GM19467 (cell line): ENCODE data around the gene MAPK1IP1L.

Experiments used
- ATAC-seq: cut with Tn5 transposase; IDR thresholded peaks from one replicate; pipeline ENCODE4 v1.9.1; 2021; ENCODE audit warnings: mild to moderate bottlenecking, moderate library complexity; ENCODE audit not compliant: unreplicated experiment

MAPK1IP1L gene

DNA sequence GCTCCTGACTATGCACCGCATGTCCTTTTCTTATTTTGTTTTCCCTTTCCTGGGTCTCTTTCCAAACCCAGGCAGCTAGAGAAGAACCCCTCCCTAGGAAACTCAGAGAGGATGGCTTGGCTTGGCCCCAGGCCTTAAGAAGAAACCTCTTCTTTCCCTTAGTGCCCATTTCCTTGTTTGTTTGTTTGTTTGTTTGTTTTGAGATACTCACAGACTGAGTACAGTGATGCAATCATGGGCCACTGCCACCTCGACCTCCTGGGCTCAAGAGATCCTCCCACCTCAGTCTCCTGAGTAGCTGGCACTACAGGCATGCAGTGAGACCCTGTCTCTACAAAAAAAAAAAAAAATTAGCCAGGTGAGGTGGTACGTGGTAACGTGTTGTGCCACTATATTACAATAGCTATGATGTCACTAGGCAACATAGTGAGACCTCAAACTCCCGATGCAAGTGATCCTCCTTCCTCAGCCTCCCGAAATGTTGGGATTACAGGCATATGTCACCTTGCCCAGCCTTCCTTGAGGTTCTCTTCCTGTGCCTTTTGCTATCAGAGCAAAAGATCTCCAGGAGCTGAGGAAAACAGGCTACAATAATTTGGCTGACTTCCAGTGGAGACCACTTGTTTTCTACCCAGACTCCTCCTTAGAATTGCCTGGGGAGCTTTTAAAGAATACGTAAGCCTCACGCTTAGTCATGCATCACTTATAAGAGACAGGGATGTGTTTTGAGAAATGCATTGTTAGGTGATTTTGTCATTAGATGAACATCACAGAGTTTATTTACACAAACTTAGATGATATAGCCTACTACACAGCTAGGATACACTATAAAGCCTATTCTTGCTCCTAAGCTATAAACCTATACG is 43.1 kb downstream of the MAPK1IP1L start:
- ATAC-seq: no peak

DNA sequence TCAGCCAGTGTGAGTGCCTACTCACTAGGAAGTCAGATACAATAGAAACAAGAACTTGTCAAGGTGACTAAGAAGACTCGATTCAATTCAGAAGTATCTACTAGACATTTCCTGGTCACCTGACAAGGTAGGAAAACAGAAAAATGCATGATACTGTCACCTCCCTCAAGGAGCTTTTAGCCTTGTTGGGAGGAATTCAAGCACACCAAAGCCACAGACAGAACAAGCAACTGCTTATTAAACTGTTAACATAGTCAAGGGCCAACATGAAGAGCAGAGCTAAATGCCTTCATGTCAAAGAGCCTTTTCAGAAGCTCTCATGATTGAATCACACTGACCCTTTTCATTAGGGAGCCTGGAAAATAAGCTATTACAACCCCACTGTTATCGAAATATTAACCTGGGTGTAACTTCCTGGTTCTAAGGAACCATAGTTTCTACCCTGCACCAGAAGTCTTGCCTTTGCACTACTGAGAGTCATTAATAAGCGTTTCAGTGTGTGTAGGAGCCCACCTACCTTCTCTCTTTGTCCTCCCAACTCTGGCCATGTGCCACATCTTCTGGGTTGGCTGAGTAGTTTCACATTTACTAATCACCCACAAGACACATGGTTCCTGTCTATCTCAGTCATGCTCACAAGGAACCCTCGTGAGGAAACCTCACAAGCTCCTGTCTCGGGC is 46.6 kb downstream of the MAPK1IP1L start:
- ATAC-seq: peak; percentile 68

DNA sequence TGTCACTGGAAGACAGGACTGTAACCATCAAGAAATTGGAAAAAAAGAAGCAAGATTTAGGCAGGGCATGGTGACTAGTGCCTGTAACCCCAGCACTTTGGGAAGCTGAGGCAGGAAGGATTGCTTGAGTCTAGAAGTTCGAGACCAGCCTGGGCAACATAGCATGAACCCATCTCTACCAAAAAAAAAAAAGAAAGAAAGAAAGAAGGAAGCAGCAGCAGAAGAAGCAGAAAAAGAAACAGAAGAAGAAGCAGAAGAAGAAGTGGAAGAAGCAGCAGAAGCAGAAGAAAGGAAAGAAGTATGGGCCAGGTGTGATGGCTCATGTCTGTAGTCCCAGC is 47.1 kb downstream of the MAPK1IP1L start:
- no peak for ATAC-seq

DNA sequence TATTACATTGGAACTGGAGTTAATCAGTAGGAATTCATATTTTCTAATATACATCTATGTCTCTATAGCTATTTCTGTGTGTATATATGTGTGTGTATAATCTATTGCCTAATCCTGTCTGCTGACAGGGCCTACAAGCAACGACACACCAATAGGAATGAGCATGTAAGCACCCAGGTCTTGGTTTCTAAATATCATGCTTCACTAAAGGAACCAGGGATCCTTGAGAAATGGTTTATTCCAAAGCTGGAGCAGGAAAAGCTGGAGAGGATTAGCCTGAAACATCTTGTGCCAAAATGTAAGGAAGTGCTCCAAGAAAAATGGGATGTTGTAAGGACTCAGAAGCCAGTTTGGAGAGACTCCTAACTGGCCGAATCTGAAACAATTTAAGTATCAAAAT is 48.3 kb downstream of the MAPK1IP1L start:
- ATAC-seq: no peak

DNA sequence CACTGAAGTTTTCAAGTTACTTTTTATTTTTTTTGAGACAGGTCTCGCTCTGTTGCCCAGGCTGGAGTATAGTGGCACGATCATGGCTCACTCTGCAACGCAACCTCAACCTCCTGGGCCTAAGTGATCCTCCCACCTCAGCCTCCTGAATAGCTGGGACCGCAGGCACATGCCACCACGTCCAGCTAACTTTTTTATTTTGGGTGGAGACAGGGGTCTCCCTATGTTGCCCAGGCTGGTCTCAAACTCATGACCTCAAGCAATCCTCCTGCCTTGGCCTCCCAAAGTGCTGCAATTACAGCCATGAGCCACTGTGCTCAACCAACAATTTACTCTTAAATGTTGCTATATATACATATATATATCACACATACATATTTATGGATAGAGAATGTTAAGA is 50.3 kb downstream of the MAPK1IP1L start:
- ATAC-seq: no peak

DNA sequence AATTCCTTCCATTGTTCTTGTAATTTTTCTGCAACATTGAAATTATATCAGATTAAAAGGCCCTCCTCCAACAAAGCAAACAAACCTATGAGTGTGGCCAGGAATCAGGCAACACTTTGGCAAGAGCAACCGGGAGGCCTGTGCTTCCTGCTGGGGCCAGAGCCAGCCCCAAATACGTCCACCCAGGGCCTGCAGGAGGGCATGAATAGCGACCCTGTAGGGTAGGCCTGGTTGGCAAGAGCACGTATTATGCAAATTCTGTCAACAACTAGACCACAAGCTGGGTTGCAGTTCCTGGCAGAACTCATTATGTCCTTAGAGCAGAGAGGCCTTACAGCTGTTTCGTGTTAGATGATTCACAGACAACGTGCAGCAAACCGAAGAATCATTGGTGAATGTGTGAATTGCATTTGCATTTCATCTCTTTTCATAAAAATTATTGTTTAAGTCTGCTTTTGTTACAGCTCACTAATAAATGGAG is 50.7 kb downstream of the MAPK1IP1L start:
- ATAC-seq: peak; percentile 61

DNA sequence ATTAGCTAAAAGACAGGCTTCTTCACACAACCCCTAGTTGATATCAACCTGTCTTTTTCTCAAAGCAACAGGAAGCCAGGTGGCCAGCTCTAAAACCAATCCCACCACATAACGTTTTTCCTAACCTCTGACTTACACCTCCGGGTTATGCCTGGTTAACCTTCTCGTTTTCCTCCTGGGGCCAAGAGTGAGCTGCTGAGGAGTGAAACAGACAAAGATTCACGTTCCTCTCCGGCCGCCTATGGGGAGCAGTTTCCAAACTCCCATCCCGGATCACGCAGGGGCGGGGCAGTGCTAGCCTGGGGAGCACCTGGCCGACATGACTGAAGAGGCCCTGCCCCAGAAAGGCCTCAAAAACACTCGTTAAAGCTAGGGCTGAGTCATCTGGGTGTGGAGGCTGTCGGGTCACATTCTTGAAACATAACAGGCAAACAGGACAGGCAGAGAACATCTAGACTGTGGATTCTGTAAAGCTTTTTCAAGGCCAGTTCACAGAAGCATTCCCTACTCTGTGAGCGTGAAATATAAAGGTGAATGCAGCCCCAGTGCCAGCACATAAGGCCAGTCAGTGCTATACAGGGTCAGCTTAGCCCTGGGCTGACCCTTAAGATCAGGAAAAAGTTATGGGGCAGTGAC is 51.7 kb downstream of the MAPK1IP1L start:
- ATAC-seq: peak; percentile 36

DNA sequence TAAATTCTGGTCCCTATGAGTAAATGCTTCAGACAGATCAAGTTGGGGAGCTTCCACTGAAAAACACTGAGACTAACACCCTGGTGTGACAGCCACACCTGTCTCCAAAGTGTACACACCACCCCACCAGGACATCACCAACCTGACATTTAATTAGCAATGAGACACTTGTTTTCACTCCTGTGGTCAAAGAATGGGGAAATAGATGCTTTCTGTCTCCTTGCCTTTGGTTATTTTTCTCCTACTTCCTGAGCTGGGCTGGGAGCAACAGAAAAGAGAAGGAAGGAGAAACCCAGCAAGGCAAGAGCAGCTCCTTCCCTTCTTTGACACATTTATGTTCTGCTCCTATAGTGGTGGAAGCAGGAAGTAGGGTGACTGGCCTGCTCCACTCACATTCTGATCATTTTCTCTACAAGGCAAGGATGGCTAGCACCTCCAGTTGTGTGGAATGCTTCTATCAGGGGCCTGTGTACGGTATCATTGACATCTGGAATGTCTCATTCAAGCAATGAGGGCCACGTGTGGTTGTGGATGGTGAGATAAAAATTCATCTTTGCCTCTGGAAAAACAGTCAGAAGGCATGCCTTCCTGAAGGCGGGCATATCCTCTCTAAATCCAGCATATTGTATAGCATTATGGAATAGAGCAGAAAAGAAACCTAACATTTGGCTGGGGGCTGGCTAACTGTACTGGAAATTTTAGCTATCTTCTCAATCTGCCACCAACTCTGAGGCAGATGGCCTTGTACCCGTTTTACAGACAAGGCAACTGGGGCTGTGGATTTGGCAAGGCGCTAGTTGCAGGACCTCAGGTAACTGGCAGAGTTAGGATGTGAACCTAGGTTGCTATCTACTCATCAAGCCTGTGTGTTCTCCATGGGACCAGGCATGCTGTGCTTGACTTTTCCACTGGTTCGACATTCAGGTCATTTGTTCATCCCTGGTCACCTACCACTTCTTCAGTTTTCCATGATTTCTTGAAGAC is 52.8 kb downstream of the MAPK1IP1L start:
- no peak for ATAC-seq

DNA sequence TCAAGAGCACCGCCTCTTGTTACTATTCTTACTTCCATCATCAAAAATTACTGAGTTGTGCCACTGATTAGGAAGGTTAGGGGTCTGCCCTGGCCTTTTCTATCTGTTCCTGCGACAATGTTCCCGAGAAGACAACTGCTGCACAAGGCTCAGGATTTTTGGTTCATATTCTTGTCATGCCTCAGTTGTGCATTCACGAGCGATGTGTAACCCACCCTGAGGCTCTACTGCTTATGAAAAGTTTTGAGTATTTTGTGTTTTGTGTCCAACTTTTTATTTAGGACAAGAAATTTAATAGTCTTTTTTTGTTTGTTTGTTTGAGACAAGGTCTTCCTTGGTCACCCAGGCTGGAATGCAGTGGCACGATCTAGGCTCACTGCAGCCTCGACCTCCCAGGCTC is 54.5 kb downstream of the MAPK1IP1L start:
- ATAC-seq: no peak

DNA sequence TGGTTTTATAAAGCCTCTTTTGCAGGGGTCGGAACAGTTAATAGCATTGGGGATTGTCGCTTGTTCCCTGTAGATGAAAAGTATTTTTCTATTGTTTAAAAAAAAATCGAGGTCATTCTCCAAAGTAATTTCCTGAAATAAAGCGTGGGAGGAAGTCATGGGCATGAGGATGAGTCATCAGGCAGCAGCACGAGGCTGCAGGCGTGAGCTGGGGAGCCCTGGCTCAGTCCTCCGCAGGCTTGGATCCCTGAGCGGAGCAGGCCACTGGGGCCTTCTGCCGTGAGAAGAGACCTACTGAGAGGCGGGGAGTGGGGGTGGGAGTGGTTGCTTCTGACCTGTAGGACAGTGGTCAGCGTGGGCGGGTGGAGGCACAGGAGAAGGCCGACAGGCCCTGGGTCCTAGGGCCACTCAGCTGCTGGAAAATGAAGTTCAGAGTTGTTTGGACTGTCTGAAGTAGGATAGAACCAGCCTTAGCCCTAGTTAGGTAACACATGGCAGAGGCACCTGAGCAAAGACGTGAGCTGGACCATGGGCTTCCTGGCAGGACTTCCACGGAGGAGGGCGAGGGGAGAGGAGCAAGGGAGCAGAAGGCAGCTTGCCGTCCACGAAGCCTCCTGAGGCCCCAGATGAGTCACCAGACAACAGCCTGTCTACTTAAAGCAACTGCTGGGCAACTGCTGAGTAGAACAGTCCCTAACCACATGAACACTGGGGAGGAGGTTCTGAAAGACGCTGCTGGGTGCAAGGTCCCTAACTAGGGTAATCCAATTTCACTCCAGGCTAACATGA is 56.5 kb downstream of the MAPK1IP1L start:
- ATAC-seq: no peak

DNA sequence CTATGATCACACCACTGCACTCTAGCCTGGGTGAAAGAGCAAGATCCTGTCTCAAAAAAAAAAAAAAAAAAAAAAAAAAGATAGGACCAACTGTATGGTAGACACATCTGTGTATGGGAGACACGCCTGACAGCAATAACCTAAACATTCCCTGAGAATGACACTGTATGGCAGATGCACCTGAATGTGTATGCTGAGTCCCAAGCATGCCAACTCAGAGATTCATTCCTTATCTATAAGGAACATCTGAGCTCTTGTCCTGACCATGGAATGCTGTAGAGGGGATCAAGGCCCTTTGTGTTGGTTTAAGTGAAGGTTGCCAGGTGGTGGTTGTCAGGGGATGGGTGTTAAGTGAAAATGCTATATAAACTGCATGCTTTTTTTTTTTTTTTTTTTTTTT is 58.4 kb downstream of the MAPK1IP1L start:
- ATAC-seq: no peak

DNA sequence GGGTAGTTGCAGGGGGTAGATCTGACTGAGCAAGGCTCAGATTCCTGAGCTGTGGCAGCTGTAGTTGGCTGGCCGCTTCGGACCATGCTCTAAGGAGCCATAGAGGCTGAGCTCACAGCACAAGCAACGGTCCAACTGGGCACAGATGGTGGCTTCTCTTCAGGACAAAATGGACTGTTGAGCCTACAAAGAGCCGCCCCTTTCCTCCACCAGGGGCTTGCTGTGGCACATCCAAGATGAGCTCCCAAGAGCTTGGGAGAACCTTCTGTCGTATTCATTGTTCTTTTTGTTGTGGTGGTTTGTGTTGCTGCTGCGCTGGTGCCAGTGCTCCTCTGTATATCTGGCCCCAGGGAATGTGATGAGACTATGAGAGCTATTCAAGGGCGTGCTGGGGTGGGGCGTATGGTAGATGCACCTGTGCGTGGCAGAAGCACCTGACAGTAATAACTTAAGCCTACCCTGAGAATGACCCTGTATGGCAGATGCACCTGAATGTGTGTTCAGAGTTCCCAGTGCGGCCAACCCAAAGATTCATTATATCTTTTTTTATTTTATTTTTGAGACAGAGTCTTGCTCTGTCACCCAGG is 59.8 kb downstream of the MAPK1IP1L start:
- no peak for ATAC-seq

DNA sequence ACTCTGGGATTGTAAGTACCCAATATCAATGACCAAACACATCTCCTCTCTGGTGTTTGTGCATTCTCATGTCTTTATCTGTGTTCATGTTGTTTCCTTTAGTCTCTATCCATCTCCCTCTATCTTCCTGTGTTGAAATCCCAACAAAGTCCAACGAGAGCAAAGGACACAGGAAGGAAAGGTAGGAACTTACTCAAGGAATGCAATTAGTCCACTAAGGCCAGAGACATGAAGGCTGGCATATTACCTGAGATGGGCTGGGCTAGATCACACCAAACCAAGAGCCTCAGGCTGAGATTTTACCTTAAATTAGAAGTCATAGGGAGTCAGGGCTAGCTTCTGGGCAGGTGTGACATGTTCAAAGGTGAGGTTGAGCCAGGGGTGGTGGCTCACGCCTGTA is 63.3 kb downstream of the MAPK1IP1L start:
- ATAC-seq: no peak

DNA sequence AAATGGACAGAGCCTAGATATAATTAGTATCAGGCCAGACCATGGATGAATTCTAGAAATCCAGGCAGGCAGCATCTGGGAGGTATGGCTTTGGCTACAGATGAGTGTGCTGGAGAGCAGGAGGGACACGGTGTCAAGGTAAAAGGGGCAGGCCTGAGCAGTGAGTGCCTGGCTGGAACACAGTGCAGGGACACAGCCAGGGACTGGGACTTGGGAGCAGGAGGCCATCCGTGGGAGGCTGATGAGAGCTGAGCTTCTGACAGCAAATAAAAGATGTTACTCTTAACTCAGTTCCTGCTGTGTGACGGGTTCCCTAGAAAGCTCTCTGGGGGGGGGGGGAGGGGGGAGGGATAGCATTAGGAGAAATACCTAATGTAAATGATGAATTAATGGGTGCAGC is 64.0 kb downstream of the MAPK1IP1L start:
- ATAC-seq: no peak

DNA sequence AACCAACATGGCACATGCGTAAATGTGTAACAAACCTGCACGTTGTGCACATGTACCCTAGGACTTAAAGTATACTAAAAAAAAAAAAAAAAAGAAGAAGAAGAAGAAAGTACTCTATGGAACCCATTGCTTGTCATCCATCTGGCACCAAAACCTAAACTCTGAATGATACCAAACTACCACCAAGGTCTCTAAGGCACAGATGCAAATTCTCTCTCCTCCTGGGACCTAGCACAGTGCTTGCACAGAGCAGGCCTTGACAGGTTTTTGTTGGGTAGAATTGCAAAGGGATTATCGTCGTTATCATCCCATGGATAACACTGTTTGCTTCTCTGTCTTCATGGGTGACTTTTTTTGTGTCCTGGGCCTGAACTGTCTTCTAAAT is 64.4 kb downstream of the MAPK1IP1L start:
- no peak for ATAC-seq

DNA sequence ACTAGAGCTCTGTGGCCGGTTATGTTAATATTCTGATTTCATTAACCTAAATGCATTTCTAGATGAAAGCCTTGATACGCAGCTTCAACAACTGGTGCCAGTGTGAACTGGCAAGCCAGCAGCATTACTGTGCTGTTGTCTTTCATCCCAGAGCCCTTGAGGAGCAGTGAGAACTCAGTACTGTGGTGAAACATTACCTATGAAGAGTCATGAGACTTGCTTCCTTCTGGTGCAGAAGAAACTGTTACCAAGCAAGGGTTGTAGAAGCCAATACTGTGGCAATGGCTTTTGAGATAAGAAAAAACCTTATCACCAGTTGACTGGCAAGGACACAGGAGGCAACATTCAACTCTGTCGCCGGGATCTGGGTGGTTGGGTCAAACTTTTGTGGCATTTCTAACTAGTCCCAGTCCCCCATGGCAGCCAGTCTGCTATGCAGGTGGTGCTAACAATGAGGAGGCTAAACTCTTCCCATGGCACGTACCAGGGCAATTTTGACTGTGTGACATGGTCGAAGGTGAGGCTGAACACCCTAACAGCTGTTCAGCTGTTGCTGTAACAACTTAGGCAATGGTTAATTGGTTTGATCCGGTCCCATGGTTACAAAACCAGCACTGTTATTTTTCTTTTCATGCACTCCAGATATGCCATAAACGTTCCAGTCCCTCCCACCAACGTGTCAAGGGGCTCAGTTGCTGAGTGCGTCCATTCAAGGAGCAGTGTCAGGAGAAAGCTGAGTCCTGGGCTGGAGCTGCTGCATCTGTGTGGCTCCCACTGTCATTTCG is 65.0 kb downstream of the MAPK1IP1L start:
- no peak for ATAC-seq

DNA sequence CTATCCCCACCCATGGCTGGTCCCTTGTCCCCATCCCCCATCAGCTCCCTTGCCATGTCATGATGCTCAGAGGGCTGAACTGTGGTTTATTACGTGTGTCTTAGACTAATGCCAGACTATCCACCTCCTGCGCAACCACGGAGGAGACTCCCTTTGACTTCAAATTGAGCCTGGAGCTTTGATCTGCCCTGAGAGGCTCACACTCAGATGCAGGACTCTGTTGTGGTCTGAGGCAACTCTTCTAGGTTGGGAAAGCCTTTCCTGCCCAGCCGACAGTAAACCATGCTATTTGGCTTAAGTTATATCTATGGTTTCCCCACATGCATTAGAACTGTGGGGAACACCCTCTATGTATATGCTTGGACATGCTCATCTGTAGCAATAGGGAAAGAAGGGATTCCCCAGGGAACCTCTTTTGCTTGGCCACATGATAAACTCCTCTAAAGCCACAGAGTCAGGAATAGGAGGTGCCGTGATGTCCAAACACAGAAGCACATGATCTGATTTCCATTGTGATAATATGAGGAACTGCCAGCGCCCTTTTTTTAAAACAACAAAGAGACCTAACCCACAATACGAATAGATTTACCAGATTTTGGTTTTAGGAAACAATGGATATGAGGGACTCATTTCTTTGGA is 66.5 kb downstream of the MAPK1IP1L start:
- ATAC-seq: no peak

DNA sequence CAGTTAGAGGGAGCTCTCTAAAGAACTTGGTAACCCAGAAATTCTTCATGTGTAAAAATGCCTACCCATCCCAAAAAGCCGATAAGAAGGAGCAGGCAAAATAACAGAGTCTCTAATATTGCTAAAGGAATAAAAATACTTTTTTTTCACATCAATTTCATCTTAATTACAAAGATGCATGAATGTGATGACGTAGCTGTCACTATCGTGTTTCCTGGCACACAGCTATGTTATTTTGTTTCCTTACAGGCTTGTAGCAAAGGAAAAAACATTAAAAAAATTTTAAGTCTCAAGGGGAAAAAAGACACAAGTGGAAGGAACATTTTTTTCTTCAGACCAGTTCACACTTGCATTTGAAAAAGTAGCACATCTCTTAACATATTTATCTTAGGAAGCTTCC is 67.3 kb downstream of the MAPK1IP1L start:
- ATAC-seq: no peak
